CD1c-positive myeloid dendritic cell (primary cell): ENCODE measurements around the gene OTUB1.
A peak's percentile ranks its signal among the peaks of the same experiment; 100 is the strongest.

Experiments
- DNase-seq: peaks from one replicate; pipeline ENCODE4 v3.0.0-alpha.2; 2016; ENCODE audit errors: extremely low spot score

Gene OTUB1

GRCh38 chr11:64004590-64004984, 18.3 kb downstream of the OTUB1 start:
- DNase-seq: no peak

- DNase-seq: no peak
These were observed 19.5 kb downstream of the OTUB1 start for GRCh38 chr11:64005691-64006090.

- no peak for DNase-seq
These were observed 20.2 kb downstream of the OTUB1 start for GRCh38 chr11:64006398-64006797.

- DNase-seq: peak; percentile 37
These were observed 21.0 kb downstream of the OTUB1 start for GRCh38 chr11:64007160-64007628.

GRCh38 chr11:64007629-64008282, 21.5 kb downstream of the OTUB1 start:
- peak; percentile 72 for DNase-seq

DNA sequence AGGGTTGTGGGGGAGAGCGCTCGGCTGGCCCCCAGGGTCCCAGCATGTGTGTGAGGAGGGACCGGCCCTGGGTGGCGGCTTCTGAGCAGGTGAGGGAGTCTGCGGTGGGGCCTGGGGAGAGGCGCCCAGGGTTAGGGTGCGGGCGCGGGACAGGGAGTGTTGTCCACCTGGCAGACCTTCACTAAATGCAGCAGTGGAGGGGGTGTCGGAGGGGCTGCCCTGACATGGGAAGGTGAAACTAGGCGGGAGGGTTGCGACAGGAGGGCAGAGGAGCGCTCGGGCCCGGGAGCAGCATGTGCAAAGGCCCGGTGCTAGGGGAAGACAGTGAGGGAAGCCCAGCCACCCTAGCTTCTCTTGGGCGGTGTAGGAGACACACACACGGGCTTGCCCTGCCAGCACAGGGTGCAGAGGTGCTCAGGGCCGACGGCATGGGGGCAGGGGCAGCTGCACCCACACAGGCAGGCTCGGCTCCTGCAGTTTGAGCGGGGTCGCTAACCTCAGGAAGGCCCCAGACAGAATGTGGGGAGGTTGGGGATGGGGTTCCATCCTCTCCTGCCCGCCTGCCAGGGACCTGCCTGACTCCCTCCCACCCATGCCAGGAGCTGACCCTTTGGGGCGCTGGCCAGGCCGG, 22.2 kb downstream of the OTUB1 start:
- DNase-seq: no peak

DNA sequence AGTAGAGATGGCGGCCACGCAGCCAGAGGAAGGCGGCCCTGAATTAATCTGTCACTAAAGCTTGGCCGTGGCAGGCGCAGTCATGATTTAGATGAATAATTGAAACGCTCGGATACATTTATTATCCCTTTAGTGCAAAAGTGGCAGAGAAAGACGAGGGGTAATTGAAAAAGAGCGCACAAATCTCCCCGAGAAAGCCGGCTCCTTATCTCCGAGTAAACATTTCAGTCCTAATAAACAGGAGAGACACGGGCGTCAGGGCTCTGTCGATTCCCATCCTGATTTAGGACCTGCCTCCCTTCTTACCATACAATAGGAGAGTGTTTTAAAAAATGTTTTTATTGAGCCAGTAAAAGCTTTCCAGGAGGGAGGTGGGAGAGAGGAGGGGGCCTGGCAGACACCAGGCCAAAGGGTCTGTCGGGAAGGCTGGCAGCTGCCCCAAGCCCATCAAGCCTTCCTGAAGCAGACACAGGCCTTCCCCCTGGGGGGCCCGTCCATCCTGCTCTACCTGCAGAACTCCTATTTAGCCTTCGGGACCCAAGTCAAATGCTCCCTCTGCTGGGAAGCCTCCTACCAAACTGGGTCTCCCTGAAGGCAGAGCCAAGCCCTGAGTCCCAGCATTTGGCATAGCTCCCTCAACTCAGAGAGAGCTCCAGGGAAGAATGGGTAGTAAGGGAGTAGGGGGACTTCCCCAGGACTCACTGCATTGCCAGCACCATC, 22.8 kb downstream of the OTUB1 start:
- DNase-seq: no peak

DNA sequence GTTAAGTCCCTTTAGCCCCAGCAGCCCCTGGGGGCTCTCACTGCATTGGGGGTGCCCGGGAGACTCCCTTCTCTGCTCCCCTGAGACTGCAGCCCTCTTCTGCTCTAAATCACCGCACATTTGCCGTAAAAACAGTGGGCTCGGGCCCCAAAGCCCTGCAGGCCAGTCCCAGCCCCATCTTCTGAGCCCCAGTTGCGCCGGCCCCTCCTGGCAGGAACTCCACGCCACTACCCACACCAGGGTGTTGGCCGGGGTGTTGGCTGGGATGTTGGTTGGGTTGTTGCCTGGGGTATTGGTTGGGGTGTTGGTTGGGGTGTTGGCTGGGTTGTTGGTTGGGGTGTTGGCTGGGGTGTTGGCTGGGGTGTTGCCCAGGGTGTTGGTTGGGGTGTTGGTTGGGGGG, 23.5 kb downstream of the OTUB1 start:
- DNase-seq: no peak

DNA sequence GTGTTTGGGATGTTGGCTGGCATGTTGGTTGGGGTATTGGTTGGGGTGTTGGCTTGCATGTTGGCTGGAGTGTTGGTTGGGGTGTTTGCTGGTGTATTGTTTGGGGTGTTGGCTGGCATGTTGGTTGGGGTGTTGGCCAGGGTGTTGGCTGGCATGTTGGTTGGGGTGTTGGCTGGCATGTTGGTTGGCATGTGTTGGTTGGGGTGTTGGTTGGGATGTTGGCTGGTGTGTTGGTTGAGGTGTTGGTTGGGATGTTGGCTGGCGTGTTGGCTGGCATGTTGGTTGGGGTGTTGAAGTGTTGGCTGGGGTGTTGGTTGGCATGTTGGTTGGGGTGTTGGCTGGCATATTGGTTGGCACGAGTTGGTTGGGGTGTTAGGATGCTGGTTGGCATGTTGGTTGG, 24.5 kb downstream of the OTUB1 start:
- no peak for DNase-seq

DNA sequence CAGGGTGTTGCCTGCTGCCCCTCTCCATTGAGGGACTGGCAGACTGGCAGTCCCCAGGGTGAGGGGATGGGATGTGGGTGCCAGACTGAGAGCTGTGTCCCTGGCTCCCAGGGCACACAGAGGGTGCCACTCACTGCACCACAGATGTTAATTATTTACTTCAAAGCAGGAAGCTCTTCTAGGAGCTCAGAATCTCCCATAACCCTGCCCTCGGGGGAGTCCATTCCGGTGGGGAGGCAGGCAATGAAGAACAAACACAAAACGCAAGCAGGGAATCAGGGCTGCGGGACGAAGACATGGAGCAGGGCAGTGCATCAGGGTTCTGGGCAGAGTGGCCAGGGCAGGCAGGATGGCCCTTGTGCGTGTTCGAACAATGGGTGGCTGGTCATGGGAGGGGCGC, 25.1 kb downstream of the OTUB1 start:
- DNase-seq: no peak

DNA sequence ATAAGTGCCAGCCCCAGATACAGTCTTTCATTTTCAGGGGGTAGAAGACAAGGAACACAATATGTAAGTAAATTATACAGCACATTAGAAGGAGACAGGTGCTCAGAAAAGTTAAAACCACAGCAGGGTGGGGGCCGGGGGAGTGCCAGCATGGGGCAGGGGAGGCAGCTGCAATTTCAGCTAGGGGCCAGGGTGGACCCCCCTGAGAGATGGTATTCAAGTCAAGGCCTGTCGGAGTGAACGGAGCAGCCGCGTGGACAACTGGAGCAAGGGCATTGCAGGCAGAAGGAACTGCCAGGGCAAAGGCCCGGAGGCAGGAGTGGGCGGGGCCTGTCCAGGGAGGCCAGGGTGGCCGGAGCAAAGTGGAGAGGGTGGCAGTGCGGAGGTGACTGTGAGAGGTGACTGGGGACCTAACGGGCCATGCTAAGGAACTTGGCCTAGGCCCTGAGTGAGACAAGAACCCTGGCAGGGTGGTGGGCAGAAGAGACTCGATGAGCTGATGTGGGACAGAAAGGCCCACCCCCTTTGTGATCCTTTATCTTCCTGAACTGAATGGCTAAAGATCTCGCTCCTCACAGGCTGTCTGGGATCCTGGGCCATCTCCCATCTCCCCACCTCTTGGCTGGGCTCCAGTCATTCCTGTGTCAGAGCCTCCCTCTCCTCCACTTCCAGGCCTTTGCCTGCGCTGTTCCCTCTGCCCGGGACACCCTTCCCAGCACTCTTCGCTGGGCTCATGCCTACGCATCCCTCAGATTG, 27.1 kb downstream of the OTUB1 start:
- no peak for DNase-seq

GRCh38 chr11:64014356-64014755, 28.1 kb downstream of the OTUB1 start:
- no peak for DNase-seq

DNA sequence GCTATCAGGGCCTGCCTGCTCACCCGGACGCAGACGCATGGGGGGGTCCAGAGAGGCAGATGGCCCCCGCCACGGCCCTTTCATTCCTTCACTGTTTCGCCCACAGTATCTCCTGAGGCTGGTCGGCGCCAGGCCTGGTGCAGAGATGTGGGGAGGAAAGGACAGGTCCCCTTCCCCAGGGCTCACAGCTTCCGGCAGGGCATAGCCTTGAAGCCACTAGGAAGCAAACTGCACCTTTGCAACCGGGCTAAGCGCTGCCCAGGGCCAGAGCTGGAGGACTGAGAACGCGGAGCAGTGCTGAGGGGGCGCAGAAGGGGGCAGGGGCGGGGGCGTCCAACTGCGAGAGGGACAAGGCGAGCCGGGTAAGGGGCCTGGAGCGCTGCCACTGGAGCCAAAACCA, 29.3 kb downstream of the OTUB1 start:
- DNase-seq: no peak

DNA sequence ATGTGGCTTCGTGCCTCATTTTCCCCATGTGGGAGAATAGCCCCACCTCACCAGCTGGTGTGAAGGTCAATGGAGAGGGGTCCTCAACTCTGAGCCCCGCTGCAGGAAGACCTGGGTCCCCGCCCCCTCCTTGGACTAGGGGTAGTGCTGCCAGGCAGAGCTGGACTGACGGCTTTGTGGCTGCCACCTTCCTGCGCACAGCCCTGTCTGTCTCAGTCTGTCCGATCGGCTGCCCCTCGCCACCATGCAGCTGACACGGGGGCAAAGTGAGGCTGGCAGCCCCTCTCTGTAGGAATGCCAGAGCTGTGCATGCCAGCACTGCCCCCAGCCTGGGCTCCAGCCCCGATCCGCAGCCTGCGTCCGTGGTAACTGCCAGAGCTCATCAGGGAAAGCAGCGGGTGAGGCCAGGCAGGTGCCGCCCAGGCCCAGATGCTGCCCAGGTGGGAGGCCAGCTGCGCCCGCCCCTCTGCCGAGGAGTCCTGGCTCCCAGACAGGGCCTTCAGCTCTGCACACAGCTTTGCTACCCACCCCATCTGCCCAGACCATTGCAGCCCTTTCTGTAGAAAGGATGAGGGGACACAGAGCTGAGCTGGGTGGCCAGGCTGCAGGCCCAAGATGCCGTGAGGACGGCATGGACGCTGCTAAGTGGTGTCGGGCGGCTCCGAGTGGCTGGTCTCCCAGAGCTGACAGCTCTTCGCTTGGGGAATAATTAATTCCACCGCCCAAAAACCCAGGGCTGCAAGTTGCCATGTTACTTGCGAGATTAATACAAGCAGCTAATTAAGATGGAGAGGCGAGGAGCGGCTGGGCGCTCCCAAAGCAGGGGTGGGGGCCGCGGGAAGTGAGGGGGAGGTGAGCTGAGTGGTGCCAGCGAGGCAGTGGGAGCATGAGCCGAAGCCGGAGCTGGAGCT, 30.0 kb downstream of the OTUB1 start:
- no peak for DNase-seq

DNA sequence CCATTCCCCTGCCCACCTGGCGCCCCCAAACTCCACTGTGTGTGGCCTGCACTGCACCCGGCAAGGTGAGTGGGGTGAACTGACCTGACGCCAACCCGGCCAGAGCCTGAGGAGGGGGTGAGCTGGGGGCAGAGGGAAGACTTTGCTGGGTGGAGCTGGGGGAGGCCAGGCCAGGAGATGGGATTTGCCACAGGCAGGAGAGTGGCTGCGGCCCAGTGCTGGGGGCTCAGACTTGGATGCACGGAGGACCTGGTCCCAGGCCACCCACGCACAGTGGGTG, 31.6 kb downstream of the OTUB1 start:
- no peak for DNase-seq

DNA sequence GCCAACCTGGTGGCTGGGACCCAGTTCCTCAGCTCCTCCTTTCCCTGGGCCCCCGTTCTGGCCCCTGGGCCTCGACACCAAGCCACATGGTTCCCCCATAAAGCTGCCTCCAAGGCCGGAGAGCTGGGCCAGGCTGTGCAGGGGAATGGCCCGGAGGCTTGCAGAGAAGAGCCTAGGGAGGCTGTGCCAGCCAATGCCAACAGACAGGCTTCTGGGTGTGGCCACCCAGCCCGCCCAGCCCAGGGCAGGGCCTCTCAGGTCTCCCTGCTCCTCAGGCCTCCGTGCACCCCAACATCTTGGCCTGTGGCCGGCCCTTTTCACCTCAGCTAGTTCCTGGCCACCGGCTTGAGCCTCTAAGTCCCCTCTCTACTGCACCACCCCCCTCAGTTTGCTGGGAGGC, 32.1 kb downstream of the OTUB1 start:
- no peak for DNase-seq

GRCh38 chr11:64019106-64020037, 33.1 kb downstream of the OTUB1 start:
- DNase-seq: no peak

- DNase-seq: no peak
These were observed 34.9 kb downstream of the OTUB1 start for GRCh38 chr11:64020976-64021756.

DNA sequence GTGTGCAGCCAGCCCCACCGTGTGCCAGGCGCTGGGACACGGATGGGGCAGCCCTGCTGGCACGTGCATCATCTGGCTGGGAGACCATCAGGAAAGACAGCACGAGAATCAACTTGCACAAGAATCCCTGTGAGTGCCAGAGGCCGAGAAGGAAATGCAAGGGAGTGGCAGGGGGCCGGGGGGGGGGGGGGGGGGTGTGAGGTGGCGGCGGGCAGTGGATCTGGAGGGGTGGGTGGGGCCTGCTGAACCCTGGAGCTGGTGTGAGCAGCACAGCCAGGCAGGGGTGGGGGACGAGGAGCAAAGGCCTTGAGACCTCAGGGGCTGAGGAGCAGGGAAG, 35.5 kb downstream of the OTUB1 start:
- DNase-seq: no peak
